NT2/D1 (cell line): ENCODE measurements around the gene DNMT3A.

Source experiments
- YY1 ChIP-seq: IDR thresholded peaks from 2 replicates; pipeline ENCODE4 v1.6.1; 2011; ENCODE audit not compliant: insufficient read length, insufficient read depth
- ZNF274 ChIP-seq: IDR thresholded peaks from 2 replicates; pipeline ENCODE4 v1.6.1; 2011; ENCODE audit warnings: mild to moderate bottlenecking, low read depth, low read length

DNA sequence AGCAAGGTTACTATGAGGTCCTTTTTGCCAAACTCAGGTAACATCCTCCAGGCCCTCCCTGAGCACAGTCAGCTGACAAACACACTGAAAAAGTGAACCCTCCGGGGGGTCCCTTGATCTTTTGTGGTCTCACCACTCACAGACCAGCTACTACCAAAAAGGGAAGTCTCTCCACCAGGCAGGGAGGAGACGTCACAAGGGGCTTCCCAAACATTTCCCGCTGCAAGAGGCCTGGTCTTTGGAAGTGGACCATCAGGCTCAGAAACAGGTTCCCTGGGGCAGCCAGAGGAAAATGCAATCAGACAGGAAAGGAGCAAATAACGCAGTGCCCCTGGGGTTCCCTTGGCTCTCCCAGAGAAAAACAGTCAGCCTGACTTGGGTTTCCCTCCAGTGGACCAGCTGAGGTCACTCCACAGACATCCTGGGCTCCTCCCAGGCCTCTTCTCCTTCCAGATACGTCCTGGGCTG, 134.6 kb downstream of the DNMT3A start:
- TF ChIP-seq ZNF274 (no peak), YY1 (no peak)
